ENCODE results near the gene PLXDC1. TPM values are rescaled to one million over a fixed set of nuclear protein-coding genes. Genes with fewer than 3 reads are reported as not detected.

PLXDC1 gene
- polyA plus RNA-seq, 1 experiment, result 1.9 TPM

GRCh38 chr17:39192901-39193300, 41.5 kb upstream of the PLXDC1 start:
- no peak overlapping the region for H3K27ac ChIP-seq (ENCODE audit: low read depth, low read length)
- ChIA-PET POLR2A (no interaction called here), CTCF (interaction anchor here (1.5 kb wide), 1 partner anchor 51 kb away, joined by 3 read pairs; no protein-coding TSS in a partner anchor)
- no peak for TF ChIP-seq CTCF (IDR thresholded peaks at IDR 0.05; ENCODE audit: low read depth, low read length)
- no peak for DNase-seq (ENCODE audit: low read depth, low spot score)
- no peaks in the 10 kb centered on the region for H3K27me3 ChIP-seq (ENCODE audit: control insufficient read depth, insufficient read depth, low read length)
- H3K4me3 ChIP-seq (ENCODE audit: low read depth, low read length), result no peak overlapping the region
- H3K9me3 ChIP-seq (ENCODE audit: control insufficient read depth, insufficient read depth, low read length), result no peaks in the 10 kb centered on the region; the same call in 1 of the 2 replicates

- CTCF ChIA-PET, result interaction anchor here (1.5 kb wide), 1 partner anchor 52 kb away, joined by 3 read pairs; no protein-coding TSS in a partner anchor
- no peak for DNase-seq (ENCODE audit: low read depth, low spot score)
These were observed 40.5 kb upstream of the PLXDC1 start for GRCh38 chr17:39191750-39192510.

GRCh38 chr17:39187152-39187830, 35.9 kb upstream of the PLXDC1 start:
- H3K27me3 ChIP-seq (ENCODE audit: control insufficient read depth, insufficient read depth, low read length), result no peaks in the 10 kb centered on the region
- H3K9me3 ChIP-seq (ENCODE audit: control insufficient read depth, insufficient read depth, low read length), result no peaks in the 10 kb centered on the region
- H3K27ac ChIP-seq (ENCODE audit: low read depth, low read length), result no peak overlapping the region
- no peak overlapping the region for H3K4me3 ChIP-seq (ENCODE audit: low read depth, low read length)
- TF ChIP-seq CTCF (IDR thresholded peaks at IDR 0.05; ENCODE audit: low read depth, low read length), result no peak
- no peak for DNase-seq (ENCODE audit: low read depth, low spot score)
- ChIA-PET POLR2A (no interaction called here), CTCF (interaction anchor here (2.0 kb wide), 1 partner anchor 12 kb away, joined by 11 read pairs; no protein-coding TSS in a partner anchor)

More at GRCh38 chr17:39191750-39192510, 40.5 kb upstream of the PLXDC1 start:
- POLR2A ChIA-PET, result interaction anchor here (0.8 kb wide), 1 partner anchor 8 kb away, joined by 3 read pairs; the partner anchor contains the start of gene RPL19
- no peak for TF ChIP-seq CTCF (IDR thresholded peaks at IDR 0.05; ENCODE audit: low read depth, low read length)
- no peak overlapping the region for H3K4me3 ChIP-seq (ENCODE audit: low read depth, low read length)
- no peaks in the 10 kb centered on the region for H3K27me3 ChIP-seq (ENCODE audit: control insufficient read depth, insufficient read depth, low read length)
- no peaks in the 10 kb centered on the region for H3K9me3 ChIP-seq (ENCODE audit: control insufficient read depth, insufficient read depth, low read length)
- no peak overlapping the region for H3K27ac ChIP-seq (ENCODE audit: low read depth, low read length)

- no peak for TF ChIP-seq CTCF (IDR thresholded peaks at IDR 0.05; ENCODE audit: low read depth, low read length)
- Histone ChIP-seq H3K27ac (ENCODE audit: low read depth, low read length) (no peak overlapping the region), H3K27me3 (ENCODE audit: control insufficient read depth, insufficient read depth, low read length) (no peaks in the 10 kb centered on the region), H3K4me3 (ENCODE audit: low read depth, low read length) (no peak overlapping the region), H3K9me3 (ENCODE audit: control insufficient read depth, insufficient read depth, low read length) (no peaks in the 10 kb centered on the region)
- CTCF ChIA-PET, result interaction anchor here (0.9 to 2.0 kb wide), 3 partner anchors 8 to 22 kb away, joined by 3 to 11 read pairs (median 5); no protein-coding TSS in a partner anchor
- DNase-seq (ENCODE audit: low read depth, low spot score), result no peak
- POLR2A ChIA-PET, result no interaction called here
These were observed 35.1 kb upstream of the PLXDC1 start for GRCh38 chr17:39186481-39187002.
